GM18909 (cell line): ENCODE results near the gene CACNA1D.

Source experiments
- ATAC-seq: cut with Tn5 transposase; IDR thresholded peaks from one replicate; pipeline ENCODE4 v1.9.1; 2021; ENCODE audit warnings: mild to moderate bottlenecking; ENCODE audit not compliant: unreplicated experiment, poor library complexity

The CACNA1D gene

GRCh38 chr3:53768478-53769459 lies 274.4 kb downstream of the CACNA1D start:
- no peak for ATAC-seq

- no peak for ATAC-seq
Observed at GRCh38 chr3:53772562-53772961, 278.2 kb downstream of the CACNA1D start.

GRCh38 chr3:53773021-53773436 lies 278.6 kb downstream of the CACNA1D start:
- ATAC-seq, result no peak

GRCh38 chr3:53773611-53774368 lies 279.4 kb downstream of the CACNA1D start:
- ATAC-seq, result peak; percentile 89

- no peak for ATAC-seq
Observed at GRCh38 chr3:53774414-53774813, 280.0 kb downstream of the CACNA1D start.

GRCh38 chr3:53775018-53775417 lies 280.6 kb downstream of the CACNA1D start:
- ATAC-seq, result no peak

- no peak for ATAC-seq
Observed at GRCh38 chr3:53775834-53776251, 281.4 kb downstream of the CACNA1D start.

GRCh38 chr3:53776494-53777101 lies 282.2 kb downstream of the CACNA1D start:
- ATAC-seq, result no peak

GRCh38 chr3:53777468-53777867 lies 283.1 kb downstream of the CACNA1D start:
- no peak for ATAC-seq

GRCh38 chr3:53778153-53778552 lies 283.7 kb downstream of the CACNA1D start:
- ATAC-seq, result no peak

- no peak for ATAC-seq
Observed at GRCh38 chr3:53780171-53780570, 285.8 kb downstream of the CACNA1D start.

- ATAC-seq, result no peak
Observed at GRCh38 chr3:53780806-53781205, 286.4 kb downstream of the CACNA1D start.

GRCh38 chr3:53787016-53787415 lies 292.6 kb downstream of the CACNA1D start:
- ATAC-seq, result no peak

GRCh38 chr3:53788038-53788437 lies 293.6 kb downstream of the CACNA1D start:
- no peak for ATAC-seq

GRCh38 chr3:53789459-53789858 lies 295.0 kb downstream of the CACNA1D start:
- ATAC-seq, result no peak

GRCh38 chr3:53790470-53790869 lies 296.1 kb downstream of the CACNA1D start:
- no peak for ATAC-seq

GRCh38 chr3:53791317-53791716 lies 296.9 kb downstream of the CACNA1D start:
- no peak for ATAC-seq

- ATAC-seq, result no peak
Observed at GRCh38 chr3:53792866-53793265, 298.5 kb downstream of the CACNA1D start.

GRCh38 chr3:53794597-53794996 lies 300.2 kb downstream of the CACNA1D start:
- ATAC-seq, result no peak

GRCh38 chr3:53795176-53795575 lies 300.8 kb downstream of the CACNA1D start:
- no peak for ATAC-seq
